ENCODE results near the gene WDR18.

DNA sequence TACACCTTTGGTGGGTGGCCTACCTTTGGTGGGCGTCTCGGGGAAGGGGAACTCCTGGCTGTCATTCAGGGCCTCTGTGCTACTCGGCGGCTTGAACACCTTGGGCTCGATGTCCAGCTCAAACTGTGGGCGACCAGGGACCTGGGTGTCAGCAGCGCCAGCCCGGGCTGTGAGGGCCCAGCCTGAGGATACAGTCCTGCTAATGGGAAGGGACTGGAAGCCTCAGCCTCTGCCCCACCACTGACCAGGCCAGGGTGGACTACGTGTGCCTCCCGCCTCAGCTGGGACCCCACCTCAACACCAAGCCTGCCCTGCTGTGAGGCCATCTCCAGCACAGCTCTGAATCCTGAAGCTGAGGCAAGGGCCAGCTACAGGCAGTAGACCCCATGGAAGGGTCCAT is 29.1 kb downstream of the WDR18 start:
- TF ChIP-seq CTCF (IDR thresholded peaks at IDR 0.05) (no peak), ZFX (IDR thresholded peaks at IDR 0.05; ENCODE audit: borderline replicate concordance) (no peak)
